ENCODE measurements around the gene CIPC. TPM values are rescaled to one million over a fixed set of nuclear protein-coding genes. Genes with fewer than 3 reads are reported as not detected.

The CIPC gene
- total and polyA plus RNA-seq, 2 of the 4 experiments (the other 2 are of a cell fraction), result 6.6 to 12.9 TPM

DNA sequence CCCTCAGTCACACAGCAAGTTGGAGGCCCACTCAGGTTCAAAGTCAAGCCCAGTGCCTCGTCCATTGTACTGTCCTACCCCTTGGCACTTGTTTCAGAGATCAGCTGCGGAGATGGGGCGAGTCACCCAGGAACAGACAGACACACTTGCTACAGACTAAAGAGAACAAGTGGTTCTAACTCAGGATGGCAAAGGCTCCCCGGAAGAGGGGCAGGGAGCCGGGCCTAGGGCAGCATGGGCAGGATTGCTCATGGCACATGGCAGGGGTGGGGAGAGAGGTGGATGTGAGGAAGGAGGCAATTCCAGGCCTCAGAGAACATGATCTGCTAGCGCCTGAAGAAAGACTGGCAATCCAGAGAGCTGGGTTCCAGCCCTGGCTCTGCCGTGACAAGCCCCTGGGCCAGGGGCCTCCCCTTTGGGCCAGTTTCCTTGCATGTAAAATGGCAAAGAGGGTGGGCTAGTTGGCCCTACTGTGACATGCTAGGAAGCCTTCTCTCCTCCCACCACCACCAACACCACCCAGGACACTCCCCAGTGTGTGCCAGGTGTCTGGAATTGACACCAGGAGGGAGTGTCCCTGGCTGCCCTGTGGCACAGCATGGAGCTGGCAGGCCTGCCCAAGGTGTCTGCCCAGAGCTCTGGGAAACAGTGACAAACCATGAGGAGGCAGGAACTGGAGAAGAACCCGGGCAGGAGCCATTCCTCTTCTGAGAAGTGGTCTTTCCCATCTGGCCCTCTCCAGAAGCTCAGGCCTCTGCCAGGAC is 45.6 kb upstream of the CIPC start:
- intact Hi-C loops (cut with micrococcal nuclease), result loop anchor here (1.0 kb wide), 5 partner anchors 24 to 176 kb away; partner anchors contain the start of gene IRF2BPL

More for the DNA sequence above, 45.6 kb upstream of the CIPC start:
- POLR2A ChIA-PET (ENCODE audit: unreplicated experiment), result interaction anchor here (0.5 kb wide), 1 partner anchor 24 kb away, joined by 3 read pairs; no protein-coding TSS in a partner anchor
- Histone ChIP-seq H4K5ac (ENCODE audit: low read depth, low read length) (peak overlapping the region; percentile 67), H3K9ac (ENCODE audit: low read depth, low read length) (no peak overlapping the region), H3K4me3 (ENCODE audit: insufficient read depth, low read depth, low read length) (no peak overlapping the region), H3K4me1 (ENCODE audit: control insufficient read depth, insufficient read depth, low read length) (peaks cover 10% of the 10 kb centered on the region), H3K27ac (ENCODE audit: insufficient read depth, low read length) (peak overlapping the region; percentile 5; the same call in 1 of the 2 replicates), H3K79me1 (ENCODE audit: low read depth in 1 of 2, low read length in 2 of 2) (0 out of 4 replicates have a peak, but pooled peaks cover 0 to 6% of the 10 kb centered on the region in 2 experiments), H3K9me1 (ENCODE audit: insufficient read depth, low read length) (no peaks in the 10 kb centered on the region), H2BK5ac (ENCODE audit: low read depth, low read length, poor library complexity, severe bottlenecking) (peak overlapping the region; percentile 18), H3K9me3 (ENCODE audit: control insufficient read depth, insufficient read depth, low read length) (peaks cover 4% of the 10 kb centered on the region; the same call in 1 of the 2 replicates), H3K36me3 (ENCODE audit: control insufficient read depth, insufficient read depth, low read length) (no peaks in the 10 kb centered on the region), H2AFZ (replicated peaks; ENCODE audit: low read length, poor library complexity) (peak overlapping the region; percentile 87), H3K56ac (ENCODE audit: extremely low read depth, insufficient read depth, low read length) (no peak overlapping the region), H2AK5ac (ENCODE audit: low read depth, low read length) (peak overlapping the region; percentile 98), H3K14ac (replicated peaks; ENCODE audit: low read depth, low read length) (peak overlapping the region; percentile 67), H3K4me2 (ENCODE audit: low read depth, low read length) (no peak overlapping the region), H4K91ac (ENCODE audit: insufficient read depth, low read depth, low read length) (peak overlapping the region; percentile 75), H2BK15ac (ENCODE audit: low read depth, low read length) (peak overlapping the region; percentile 77; the same call in 2 of the 3 replicates), H2BK120ac (ENCODE audit: low read depth, low read length) (peak overlapping the region; percentile 85), H3K4ac (ENCODE audit: low read depth, low read length) (peak overlapping the region; percentile 90), H2BK20ac (ENCODE audit: low read depth, low read length) (peak overlapping the region; percentile 95), H2AK9ac (replicated peaks; ENCODE audit: low read depth, low read length, poor library complexity) (peak overlapping the region; percentile 2), H3K27me3 (ENCODE audit: control insufficient read depth, insufficient read depth, low read length) (no peaks in the 10 kb centered on the region), H3K18ac (ENCODE audit: low read depth, low read length) (peak overlapping the region; percentile 15; the same call in 1 of the 2 replicates), H3K23ac (ENCODE audit: low read depth, low read length) (peak overlapping the region; percentile 23; the same call in 1 of the 2 replicates), H4K8ac (ENCODE audit: low read depth in 2 of 2, low read length in 2 of 2) (peak overlapping the region; percentile 70; a peak in 3 of 4 replicates), H4K20me1 (ENCODE audit: insufficient read depth, low read length) (no peaks in the 10 kb centered on the region)
- no peak for DNase-seq
- ATAC-seq (ENCODE audit: low read depth), result peak; percentile 35
- dilution Hi-C loops (cut with HindIII; ENCODE audit: low sequenced_read_pairs, unreplicated experiment) (no loop called here), in situ Hi-C loops (cut with MboI; ENCODE audit: low sequenced_read_pairs) (loop anchor here (25.0 kb wide), 1 partner anchor 1065 kb away; the partner anchor contains the start of genes IFT43 and TGFB3)
- BruUV-seq (replicated peaks), result no TSS peak
- WGBS, 2 experiments (ENCODE audit: extremely low coverage in 2 of 2, insufficient read length in 1 of 2), result 94% methylated on average over 2 of the region's 8 CpGs; no CpG with 5 or more reads in 1 of the 2 experiments
- CTCF ChIA-PET, result interaction anchor here (0.5 to 1.2 kb wide), 6 partner anchors 9 to 176 kb away, joined by 3 to 8 read pairs (median 4); no protein-coding TSS in a partner anchor
- TF ChIP-seq MXI1 (IDR thresholded peaks at IDR 0.05; ENCODE audit: borderline replicate concordance, low read depth, low read length) (peak; percentile 15; the same call in 1 of the 2 replicates), POLR2A (IDR thresholded peaks at IDR 0.05; ENCODE audit: low read depth, low read length) (no peak)

Measured in IMR-90 (cell line).